GM12873 (cell line): ENCODE data around the gene ZFAND4.

ENCODE experiments used
- TF ChIP-seq, protein P1 (sequence below): IDR thresholded peaks from 2 replicates; pipeline ENCODE4 v1.5.1; 2012; ENCODE audit warnings: low read depth, mild to moderate bottlenecking, moderate library complexity, low read length, control low read depth; ENCODE audit not compliant: insufficient read depth; ENCODE audit errors: missing control alignments

Gene ZFAND4

DNA sequence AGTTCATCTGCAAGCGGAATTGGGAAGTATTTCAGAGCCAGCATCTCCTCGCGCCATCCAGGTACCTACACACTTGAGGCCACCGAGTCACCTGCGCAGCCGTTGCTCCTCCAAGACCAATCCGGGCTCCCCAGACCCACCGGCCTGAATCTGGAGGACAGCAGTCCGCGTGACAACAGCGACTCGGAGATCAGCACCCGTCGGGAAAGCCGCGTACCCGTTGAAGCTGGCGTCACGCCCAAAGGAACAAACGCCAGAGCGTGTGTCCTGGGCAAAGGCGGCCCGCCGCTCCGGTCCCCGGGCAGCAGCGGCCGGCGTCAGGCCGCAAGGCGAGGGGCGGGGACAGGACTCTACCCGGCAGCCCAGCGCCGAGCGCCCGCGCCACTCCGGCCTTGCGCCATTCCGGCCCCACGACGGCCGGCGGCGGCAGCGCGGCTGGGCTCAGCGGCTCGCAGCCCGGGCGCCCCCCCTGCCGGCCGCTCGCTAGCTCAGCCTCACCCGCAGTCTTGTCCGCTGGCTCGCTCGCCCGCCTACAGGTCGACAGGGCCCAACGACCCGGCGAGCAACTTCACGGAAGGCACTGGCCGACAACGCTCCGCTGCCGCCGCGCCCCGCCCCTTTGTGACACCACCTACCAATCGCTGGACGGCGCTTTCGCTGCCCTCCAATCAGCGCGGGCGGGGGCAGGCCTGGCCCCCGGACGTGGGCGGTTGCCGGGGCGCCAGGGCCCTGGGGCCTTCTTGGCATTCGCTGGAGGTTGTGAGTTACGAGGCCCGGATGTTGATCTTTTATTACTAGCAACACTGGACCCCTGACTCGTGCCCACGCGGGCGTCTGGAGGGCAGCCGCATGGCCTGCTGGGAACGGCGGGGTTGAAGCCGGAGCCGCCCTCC is at the start of gene ZFAND4:
Gene ZFAND4 (minus strand): TSS at position 592 of the 893 bp plus-strand sequence. CDS start 9,047 bp downstream, outside the sequence.
- TF ChIP-seq, protein P1, sequence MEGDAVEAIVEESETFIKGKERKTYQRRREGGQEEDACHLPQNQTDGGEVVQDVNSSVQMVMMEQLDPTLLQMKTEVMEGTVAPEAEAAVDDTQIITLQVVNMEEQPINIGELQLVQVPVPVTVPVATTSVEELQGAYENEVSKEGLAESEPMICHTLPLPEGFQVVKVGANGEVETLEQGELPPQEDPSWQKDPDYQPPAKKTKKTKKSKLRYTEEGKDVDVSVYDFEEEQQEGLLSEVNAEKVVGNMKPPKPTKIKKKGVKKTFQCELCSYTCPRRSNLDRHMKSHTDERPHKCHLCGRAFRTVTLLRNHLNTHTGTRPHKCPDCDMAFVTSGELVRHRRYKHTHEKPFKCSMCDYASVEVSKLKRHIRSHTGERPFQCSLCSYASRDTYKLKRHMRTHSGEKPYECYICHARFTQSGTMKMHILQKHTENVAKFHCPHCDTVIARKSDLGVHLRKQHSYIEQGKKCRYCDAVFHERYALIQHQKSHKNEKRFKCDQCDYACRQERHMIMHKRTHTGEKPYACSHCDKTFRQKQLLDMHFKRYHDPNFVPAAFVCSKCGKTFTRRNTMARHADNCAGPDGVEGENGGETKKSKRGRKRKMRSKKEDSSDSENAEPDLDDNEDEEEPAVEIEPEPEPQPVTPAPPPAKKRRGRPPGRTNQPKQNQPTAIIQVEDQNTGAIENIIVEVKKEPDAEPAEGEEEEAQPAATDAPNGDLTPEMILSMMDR, result peak; percentile 59

DNA sequence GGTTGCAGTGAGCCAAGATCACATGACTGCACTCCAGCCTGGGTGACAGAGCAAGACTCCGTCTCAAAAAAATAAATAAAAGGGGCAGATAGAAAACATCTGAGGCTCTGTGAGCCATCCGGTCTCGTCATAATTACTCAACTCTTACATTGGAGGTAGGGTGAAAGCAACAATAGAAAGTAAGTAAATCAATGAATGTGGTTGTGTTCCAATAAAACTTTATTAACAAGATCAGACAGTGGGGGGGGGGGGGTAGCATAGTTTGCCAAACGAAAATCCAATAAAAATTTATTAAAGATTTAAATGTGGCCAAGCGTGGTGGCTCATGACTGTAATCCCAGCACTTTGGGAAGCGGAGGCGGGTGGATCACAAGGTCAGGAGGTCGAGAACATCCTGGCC is 2.8 kb upstream of the ZFAND4 start:
- TF ChIP-seq, protein P1, result no peak

DNA sequence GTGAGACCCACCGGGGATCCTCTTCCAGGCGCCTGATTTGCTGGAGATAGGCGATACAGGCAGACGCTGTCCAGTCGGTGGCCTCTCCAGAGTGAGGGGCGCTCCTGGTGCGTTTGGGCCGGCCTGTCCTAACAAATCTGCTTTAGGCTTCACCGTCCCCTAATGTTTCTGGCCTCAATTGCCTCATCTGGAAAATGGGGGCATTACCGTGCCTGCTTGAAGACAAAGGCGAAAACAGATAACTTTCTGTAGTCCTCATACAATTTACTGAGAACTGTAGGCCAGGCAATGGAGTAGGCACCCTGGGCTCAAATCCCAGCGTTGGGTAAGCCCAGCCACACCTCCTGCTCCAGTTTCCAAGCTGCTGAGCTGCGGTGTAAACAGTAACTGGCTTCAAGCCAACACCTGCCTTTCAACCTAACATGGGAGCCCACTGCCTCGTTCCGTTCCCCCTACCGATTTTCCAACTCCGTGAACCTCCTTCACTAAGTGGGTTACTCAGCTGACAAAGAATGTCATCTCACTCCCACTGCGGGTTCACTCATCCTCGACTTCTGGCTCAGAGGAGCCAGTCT is 589 bp upstream of the ZFAND4 start:
- TF ChIP-seq, protein P1, result no peak

DNA sequence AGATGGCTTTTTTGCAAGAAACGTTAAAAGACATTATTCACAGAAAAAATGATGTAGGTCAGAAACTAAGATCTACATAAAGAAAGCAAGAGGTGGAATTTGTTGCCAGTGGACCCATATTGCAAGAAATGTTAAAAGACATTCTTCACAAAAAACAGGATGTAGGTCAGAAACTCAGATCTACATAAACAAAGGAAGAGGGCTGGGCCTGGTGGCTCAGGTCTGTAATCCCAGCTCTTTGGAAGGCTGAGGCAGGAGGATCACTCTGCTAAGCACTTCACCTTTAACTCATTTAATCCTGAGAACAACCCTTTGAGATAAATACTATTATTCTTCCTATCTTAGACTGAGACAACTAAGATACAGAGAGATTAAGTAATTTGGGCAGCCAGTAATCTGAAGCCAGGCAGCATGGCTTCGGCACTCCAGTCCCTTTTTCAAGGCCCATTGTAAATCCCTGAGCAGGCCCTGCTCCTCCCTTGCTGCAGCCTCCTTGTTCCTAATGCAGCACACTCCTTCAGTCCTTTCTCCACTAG is 11.6 kb downstream of the ZFAND4 start:
- TF ChIP-seq, protein P1, result no peak

DNA sequence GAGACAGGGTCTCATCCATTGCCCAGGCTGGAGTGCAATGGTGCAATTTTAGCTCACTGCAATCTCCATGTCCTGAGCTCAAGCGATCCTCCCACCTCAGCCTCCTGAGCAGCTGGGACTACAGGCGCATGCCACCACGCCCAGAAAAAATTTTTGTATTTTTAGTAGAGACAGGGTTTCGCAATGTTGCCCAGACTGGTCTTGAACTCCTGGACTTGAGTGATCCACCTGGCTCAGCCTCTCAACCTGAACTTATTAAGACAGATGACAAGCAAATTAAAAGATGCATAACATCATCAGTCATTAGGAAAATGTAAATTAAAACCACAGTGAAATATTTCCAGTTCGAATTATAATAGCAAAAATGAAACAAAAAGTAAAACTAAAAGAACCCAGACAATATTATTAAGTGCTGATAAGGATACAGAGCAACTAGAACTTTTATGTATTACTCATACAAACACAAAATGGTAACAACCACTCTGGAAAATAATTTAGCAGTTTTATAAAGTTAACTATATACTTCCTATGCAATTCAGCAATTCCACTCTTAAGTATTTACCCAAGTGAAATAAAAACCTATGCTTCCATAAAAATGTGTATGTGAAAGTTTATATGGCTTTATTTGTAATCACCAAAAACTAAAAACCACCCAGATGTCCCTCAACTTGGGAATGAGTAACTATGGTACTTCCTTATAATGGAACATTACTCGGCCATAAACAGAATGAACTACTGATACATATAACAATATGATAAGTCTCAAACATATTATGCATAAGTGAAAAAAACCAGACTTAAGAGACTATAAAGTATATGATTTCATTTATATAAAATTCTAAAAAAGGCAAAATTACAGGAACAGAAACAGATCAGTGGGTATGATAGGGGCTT is 15.3 kb downstream of the ZFAND4 start:
- TF ChIP-seq, protein P1, result no peak

DNA sequence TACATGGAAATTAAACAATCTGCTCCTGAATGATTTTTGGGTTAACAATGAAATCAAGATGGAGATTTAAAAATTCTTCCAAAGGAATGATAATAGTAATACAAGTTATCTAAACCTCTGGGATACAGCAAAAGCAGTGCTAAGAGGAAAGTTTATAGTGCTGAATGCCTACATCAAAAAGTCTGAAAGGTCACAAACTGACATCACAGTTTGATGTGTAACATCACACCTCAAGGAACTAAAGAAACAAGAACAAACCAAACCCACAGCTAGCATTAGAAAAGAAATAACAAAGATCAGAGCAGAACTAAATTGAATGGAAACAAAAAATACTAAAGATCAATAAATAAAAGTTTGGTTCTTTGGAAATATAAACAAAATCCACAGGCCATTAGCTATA is 17.4 kb downstream of the ZFAND4 start:
- TF ChIP-seq, protein P1, result no peak
